ENCODE measurements around the gene MARCHF10.

GRCh38 chr17:62668091-62668804 is 139.9 kb downstream of the MARCHF10 start:
- TF ChIP-seq POLR2A (IDR thresholded peaks at IDR 0.05; ENCODE audit: low read depth) = no peak
- no peak for TF ChIP-seq CTCF (IDR thresholded peaks at IDR 0.05)
